Retinal pigment epithelial cell (primary cell): Measurements from ENCODE around the gene TSPAN4.

Source experiments
- DNase-seq: peaks from one replicate; pipeline ENCODE4 v3.0.0-alpha.2; 2010; ENCODE audit warnings: low read depth
- H3K4me3 ChIP-seq: 2 replicates; pipeline ENCODE4 v1.5.1; 2011; ENCODE audit warnings: mild to moderate bottlenecking, low read length, control low read depth, moderate library complexity
- TF ChIP-seq, protein P1 (sequence below): conservative IDR thresholded peaks from 2 replicates; pipeline ENCODE4 v1.5.1; 2011; ENCODE audit warnings: low read depth, low read length, control low read depth, inconsistent platforms

The TSPAN4 gene

DNA sequence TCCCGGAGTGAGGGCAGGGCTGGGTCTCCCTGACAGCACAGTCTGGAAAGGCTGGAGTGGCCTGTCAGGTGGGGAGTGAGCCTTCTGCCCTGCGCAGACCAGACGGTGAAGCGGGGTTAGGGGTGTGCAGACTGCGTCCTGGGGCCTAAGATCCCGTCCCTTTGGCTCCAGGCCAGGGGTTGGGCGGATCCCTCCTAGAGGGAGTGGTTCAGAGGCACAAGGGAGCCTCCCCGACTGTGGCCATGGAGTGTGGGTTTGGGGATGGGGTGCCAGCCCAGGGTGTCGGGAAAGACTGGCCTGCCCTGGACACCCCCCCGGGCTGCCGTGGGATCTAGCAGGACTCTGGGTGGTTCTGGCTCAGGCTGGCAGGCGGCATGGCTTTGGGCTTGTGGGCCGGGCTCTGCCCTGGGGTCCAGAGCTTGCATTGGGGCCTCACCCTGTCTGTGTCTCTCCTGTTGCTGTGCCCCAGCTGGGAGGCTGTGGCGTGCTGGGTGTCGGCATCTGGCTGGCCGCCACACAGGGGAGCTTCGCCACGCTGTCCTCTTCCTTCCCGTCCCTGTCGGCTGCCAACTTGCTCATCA is 19.5 kb downstream of the TSPAN4 start:
- TF ChIP-seq, protein P1, sequence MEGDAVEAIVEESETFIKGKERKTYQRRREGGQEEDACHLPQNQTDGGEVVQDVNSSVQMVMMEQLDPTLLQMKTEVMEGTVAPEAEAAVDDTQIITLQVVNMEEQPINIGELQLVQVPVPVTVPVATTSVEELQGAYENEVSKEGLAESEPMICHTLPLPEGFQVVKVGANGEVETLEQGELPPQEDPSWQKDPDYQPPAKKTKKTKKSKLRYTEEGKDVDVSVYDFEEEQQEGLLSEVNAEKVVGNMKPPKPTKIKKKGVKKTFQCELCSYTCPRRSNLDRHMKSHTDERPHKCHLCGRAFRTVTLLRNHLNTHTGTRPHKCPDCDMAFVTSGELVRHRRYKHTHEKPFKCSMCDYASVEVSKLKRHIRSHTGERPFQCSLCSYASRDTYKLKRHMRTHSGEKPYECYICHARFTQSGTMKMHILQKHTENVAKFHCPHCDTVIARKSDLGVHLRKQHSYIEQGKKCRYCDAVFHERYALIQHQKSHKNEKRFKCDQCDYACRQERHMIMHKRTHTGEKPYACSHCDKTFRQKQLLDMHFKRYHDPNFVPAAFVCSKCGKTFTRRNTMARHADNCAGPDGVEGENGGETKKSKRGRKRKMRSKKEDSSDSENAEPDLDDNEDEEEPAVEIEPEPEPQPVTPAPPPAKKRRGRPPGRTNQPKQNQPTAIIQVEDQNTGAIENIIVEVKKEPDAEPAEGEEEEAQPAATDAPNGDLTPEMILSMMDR: no peak
- DNase-seq: no peak
- peak overlapping the region; percentile 15 for H3K4me3 ChIP-seq

DNA sequence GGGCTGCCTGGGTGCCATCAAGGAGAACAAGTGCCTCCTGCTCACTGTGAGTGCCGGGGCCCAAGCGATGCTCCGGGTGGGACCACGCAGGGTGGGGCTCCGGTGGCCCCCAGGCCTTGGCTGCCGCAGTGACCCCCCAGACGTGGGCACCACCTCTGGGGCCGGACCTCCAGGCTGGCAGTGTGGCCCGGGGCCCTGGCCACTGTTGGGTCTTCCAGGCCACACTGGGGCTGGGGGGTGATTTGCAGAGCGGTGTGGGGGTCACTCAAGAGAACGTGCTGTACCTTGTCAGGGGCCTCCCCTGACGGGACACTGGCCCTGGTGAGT is 20.0 kb downstream of the TSPAN4 start:
- peak overlapping the region; percentile 15 for H3K4me3 ChIP-seq
- DNase-seq: no peak

DNA sequence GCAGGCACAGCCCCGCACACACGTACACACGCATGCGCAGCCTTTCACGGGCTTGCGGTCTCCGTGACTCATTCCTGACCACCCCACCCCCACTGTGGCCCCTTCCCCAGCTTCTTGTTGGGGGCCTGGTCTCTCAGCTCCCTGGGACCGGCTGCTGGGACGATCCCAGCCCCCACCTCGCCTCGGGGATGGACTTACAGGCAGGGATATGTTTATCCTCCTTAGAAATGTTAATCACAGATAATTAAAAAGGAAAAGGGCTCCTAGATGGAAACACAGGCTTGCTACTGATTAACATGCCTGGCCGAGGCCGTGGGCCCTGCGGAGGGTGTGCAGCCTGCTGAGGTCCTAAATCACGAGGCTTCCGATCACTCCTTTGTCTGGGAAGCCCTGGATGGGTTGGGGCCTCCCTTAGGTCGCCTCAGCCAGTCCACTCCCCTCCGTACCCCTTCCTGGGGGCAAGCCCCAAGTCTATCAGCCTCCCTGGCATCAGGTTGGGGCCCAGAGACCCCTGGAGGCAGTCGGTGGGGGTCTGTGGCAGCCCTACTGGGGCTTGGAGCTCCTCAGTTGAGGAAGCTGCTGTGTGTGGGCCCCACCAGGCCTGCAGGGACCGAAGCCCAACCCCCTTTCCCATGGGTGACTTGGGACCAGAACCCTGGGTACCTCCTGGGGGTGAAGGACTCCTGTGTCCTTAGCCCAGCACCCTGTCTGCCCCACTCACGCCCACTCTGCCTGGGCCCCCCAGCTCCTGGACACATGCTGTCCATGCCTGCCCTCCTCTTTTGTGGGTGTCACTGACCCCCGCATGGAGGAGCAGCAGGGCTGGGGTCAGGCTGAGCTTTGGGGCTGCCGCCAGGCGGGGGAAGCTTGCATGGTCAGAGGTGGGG is 20.6 kb downstream of the TSPAN4 start:
- peak; percentile 63 for DNase-seq
- no peak overlapping the region for H3K4me3 ChIP-seq
- TF ChIP-seq, protein P1: no peak

More for the DNA sequence above, 20.0 kb downstream of the TSPAN4 start:
- TF ChIP-seq, protein P1: no peak

DNA sequence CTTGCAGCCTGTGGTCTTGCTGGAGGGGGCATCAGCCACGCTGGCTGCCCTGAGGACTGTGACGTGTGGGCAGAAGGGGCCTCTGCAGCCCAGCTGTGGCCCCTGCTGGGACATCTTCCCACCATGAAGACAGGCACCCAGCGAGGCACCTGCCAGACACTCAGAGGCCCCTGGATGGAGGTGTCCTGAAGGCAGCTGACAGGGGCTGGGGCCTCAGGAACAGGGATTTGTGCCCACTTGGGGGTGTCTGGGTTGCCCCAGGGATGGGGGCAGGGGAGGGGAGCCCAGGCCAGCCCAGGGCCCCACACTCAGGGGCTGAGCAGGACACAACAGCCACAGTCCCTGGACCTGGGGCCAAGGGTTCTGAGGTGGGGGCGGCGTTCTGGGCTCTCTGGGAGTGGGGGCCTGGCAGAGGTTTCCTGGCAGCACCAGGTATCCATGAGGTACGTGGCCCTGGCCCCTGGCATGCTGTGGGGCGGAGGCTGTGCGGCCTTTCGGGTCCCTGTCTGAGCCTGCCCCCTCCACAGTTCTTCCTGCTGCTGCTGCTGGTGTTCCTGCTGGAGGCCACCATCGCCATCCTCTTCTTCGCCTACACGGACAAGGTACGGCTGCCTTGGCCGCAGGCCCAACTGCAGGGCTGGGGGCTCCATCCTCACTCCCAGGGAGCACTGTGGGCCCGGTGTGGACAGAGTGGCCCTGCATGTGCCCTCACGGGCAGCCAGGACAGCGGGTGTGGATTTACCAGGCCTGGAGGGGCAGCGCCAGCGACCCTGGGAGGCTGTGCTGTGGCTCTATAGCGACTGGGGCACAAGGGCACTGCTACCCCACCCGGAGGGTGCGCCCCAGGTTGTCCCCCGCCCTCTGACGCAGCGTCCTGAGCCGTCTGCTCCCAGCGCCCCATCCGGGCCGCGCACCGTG is 21.5 kb downstream of the TSPAN4 start:
- no peak overlapping the region for H3K4me3 ChIP-seq
- TF ChIP-seq, protein P1: no peak
- no peak for DNase-seq

DNA sequence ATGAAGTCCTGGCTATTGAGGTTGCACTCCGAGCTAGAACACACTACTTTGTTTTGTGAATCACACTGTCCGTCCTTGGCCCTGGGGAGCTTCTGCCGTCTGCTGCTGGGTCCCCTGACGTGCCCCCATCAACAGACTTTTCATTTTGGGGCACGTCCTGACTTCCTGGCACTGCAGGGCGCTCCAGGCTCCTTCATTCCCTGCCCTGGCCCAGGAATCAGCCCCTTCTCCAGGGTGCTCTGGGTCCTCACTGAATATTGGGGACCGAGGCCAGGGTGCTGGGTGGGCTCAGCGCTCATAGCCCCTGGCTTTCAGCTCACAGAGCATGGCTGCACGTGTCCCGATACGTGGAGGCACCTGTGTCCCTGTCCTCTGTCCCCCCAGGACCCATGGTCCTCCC is 22.2 kb downstream of the TSPAN4 start:
- TF ChIP-seq, protein P1: no peak
- no peak for DNase-seq
- no peak overlapping the region for H3K4me3 ChIP-seq

DNA sequence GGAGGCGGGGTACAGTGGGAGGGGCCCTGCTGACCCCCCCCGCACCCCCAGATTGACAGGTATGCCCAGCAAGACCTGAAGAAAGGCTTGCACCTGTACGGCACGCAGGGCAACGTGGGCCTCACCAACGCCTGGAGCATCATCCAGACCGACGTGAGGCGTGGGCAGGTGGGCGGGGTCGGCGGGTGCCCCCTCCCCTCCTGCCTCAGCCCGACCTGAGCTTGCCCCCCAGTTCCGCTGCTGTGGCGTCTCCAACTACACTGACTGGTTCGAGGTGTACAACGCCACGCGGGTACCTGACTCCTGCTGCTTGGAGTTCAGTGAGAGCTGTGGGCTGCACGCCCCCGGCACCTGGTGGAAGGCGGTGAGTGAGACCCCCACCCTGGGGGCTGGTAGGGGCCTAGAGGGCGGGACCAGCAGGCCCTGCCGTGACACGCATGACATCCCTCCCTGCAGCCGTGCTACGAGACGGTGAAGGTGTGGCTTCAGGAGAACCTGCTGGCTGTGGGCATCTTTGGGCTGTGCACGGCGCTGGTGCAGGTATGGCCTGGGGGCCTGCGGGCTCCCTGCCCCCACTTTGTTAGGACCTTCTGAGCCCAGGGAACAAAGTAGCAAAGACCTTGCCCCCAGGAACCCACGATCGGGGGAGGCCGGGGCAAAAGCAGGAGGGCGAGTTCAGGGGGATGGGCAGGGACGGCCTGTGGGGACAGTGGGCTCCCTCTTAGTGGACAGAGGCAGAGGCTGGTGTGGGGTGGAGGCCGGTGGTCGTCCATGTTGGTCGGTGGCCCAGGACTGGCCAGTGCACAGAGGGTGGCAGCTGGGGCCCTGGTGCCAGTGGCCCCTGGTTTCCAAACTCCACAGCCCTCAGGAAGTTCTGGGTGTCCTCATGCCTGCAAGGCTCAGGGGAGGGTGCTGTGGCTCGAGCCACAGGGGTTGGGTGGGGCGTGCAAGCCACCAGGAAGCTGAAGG is 23.1 kb downstream of the TSPAN4 start:
- no peak for DNase-seq
- no peak overlapping the region for H3K4me3 ChIP-seq
- TF ChIP-seq, protein P1: no peak
